Hypothalamus (tissue), 51 donors: ENCODE results near the gene SGMS1.
"Not testable (repeated sequence)": the region's sequence is repeated elsewhere in the genome, so short reads cannot be mapped to it uniquely, and the experiment has no call there.

Source experiments
- DNase-seq, 51 donors: peaks; one replicate each; lab custom pipeline; 2025; lab: John Stamatoyannopoulos, UW

The SGMS1 gene

GRCh38 chr10:50356481-50356832, 267.3 kb downstream of the SGMS1 start:
- DNase-seq: not testable (repeated sequence)

DNA sequence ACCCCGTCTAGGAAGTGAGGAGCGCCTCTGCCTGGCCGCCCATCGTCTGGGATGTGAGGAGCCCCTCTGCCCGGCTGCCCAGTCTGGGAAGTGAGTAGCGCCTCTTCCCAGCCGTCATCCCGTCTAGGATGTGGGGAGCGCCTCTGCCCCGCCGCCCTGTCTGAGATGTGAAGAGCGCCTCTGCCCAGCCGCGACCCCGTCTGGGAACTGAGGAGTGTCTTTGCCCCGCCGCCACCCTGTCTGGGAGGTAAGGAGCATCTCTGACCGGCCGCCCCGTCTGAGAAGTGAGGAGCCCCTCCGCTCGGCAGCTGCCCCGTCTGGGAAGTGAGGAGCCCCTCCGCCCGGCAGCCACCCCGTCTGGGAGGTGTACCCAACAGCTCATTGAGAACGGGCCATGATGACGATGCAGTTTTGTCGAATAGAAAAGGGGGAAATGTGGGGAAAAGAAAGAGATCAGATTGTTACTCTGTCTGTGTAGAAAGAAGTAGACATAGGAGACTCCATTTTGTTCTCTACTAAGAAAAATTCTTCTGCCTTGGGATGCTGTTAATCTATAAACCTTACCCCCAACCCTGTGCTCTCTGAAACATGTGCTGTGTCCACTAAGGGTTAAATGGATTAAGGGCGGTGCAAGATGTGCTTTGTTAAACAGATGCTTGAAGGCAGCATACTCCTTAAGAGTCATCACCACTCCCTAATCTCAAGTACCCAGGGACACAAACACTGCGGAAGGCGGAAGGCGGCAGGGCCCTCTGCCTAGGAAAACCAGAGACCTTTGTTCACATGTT, 267.9 kb downstream of the SGMS1 start:
- DNase-seq: not testable (repeated sequence)

- DNase-seq: no peak
These were observed 272.1 kb downstream of the SGMS1 start for GRCh38 chr10:50351483-50352146.

- no peak for DNase-seq
These were observed 273.4 kb downstream of the SGMS1 start for GRCh38 chr10:50350366-50350765.

GRCh38 chr10:50349554-50349953, 274.2 kb downstream of the SGMS1 start:
- no peak for DNase-seq

DNA sequence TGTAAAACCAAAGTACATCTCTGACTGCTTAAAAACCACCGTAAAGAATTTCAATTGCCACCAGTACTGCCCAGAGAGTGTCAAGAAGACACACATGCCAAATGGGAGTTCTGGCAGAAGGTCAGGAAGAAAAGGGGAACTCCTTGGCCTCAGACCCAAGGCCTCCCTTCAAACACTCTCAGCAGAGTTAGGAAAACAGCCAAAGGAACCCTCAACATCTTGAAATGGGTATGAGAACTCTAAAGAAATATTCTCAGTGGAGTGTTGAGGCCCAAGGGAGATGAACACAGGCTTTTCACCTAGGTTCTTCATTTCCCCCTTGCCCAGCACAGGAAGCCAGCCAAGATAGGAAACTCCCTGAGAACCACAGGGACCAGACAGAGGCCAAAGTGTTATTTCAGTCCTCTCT, 276.4 kb downstream of the SGMS1 start:
- no peak for DNase-seq

DNA sequence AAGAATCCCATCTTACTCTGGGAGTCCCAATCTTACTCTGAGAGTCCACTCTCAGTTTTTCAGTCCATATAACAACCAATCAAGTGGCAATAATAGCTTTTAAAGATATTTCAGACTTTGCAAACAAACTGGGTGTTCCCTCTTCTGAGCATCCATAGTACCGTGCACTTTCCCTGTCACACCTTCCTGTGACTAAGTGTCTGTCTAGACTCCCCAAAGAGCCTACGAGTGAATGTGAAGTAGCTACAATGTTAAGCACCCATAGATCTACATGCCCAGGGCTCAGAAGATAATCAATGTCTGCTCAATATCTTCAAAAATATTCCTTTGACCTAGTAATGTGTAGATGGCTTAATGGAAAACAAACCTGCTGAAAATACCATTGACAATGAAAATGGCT, 276.8 kb downstream of the SGMS1 start:
- no peak for DNase-seq

DNA sequence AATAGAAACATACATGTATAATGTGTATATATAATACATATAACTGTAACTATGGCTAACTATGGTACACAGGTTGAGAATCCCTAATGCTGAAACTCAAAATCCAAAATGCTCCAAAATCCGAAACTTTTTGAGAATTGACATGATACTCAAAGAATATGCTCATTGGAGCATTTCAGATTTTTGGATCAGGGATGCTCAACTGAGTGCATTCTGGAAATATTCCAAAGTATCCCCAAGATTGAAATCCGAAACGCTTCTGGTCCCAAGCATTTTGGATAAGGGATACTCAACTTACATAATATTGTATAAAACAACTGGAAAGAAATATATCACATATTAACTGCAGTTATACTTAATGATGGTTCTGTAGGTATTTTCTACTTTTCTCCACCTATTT, 278.2 kb downstream of the SGMS1 start:
- DNase-seq: no peak

- DNase-seq: no peak
These were observed 279.9 kb downstream of the SGMS1 start for GRCh38 chr10:50343702-50344331.

DNA sequence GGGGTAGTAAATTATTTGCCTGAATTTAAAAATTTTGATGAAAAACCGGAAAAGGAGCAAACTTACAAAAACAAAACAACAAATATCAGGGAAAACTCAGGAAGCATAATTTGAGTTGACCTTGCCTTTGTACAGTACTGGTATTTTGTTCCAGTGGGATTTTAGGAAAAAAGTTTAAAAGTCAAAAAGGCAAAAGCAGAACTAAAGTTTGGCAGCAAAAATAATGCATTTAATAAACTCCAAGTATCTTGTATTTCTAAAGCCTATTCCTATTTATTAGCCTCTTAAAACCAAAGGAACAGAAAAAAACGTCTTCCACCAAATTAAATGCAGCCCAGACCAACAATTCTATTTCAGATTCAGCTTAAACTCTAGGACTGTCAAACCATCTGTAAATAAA, 281.8 kb downstream of the SGMS1 start:
- DNase-seq: no peak

DNA sequence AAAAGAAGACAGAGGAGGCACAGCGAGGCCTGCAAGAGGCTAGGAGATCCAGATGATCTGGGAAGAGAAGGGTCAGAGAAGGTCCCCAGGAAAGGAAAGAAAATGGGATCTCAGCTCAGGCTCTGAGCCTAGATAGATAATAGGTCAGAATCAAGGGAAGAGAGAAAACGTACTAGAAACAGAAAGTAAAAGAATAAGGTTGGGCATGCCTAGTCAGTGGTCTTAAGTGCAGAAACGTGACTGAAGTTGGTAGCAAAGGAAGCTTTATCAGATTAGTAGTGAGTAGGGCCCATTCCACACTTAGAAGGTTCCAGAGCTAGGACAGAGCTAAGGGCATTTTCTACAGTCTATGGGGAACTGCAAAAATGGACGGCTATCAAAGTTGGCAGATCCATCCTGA, 287.6 kb downstream of the SGMS1 start:
- no peak for DNase-seq

DNA sequence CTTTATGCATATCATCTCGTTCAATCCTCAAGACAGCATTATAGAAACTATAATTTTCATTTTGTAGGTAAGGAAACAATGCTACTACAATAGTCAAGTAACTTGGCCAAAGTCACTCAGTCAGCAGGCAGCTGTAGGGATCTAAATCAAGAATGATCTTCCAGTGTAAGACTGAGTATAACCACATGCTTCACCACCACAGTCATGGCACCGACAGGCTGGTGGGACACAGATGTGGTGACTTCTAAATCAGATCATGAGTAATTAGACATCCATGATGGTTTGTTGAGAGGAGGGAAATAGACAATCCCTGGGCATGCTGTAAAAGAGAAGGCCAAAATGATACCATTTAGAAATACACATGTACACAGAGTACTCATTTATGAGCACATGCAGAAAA, 288.4 kb downstream of the SGMS1 start:
- DNase-seq: no peak

DNA sequence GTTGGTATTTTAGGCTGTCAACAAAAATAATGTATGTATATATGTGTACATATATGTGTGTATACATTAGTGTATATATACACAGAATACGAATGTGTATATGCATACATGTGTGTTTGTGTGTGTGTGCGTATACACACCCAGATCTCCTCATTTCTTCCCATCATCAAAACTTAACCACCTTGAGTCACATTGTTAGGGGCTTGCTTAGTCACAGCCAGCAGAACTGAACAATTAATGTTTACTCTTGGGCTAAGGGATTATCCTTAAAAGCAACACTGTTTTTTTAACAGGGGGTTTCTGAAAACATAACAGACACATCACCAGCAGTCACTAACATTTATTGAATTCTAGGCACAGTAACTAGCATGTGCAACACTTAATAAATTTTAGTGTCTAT, 289.5 kb downstream of the SGMS1 start:
- no peak for DNase-seq

DNA sequence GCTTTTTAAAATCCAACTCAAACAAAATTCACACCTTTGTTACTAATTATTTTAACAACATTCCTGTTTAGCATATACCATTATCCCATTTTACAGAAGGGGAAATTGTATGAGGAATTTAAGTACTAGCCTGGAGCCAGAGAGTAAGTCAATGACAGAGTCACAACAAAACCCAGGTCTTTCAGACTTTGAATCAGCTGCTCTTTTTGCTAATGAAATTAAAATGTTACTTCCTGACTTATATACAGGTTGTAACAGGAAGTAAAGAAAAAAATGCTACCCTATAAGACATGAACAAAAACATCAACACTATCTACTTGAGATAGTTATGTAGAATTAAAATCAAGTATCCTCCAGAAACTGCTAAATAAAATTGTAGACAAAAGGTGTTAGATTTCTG, 289.9 kb downstream of the SGMS1 start:
- no peak for DNase-seq

- DNase-seq: no peak
These were observed 291.5 kb downstream of the SGMS1 start for GRCh38 chr10:50332108-50332842.

GRCh38 chr10:50331486-50331885, 292.3 kb downstream of the SGMS1 start:
- no peak for DNase-seq

DNA sequence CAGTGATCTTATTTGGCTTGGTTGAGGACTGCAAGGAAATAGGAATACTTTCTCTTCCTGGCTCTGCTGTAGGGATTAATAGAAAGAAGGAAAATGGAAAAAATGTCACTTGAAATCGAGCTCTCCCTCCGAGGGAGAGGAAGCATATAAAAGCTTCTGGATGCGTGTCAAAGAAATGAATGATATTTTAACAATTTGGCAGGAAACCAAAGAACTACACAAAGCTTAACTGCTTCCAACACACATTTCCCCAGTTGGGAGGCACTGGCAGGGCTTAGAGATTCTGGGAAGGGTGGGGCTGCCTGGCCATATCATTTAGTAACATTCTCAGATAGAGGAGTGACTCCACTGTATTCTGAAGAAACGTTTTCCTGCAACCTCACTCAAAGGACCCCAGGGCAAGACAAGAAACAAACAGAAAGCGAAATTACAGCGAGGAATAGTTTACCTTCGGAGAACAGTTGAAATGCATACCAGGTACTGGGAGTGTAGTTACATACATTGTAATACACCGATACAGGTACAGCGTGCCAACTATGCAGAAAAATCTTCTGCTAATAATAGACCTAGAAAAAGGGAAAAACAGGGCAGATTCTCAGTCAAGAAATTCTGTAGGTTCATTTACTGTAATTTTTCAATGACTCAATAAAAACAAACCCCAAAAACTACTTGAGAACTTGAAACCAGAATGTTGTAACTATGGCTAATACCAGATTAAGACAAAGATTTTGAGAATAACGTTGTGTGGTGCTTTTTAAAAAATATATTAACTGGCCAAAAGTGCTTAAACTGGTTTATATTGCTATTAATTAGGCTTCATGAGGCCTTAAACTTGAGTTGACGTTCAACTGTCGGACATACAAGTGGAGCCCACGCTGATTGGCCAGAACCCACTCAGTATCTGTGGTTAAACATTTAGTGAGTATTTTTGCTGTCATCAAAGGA, 296.7 kb downstream of the SGMS1 start:
- DNase-seq: no peak

GRCh38 chr10:50326172-50326555, 297.6 kb downstream of the SGMS1 start:
- no peak for DNase-seq

GRCh38 chr10:50325449-50326171, 298.1 kb downstream of the SGMS1 start:
- no peak for DNase-seq
